ENCODE data around the gene CAV2. TPM values are rescaled to one million over a fixed set of nuclear protein-coding genes. Genes with fewer than 3 reads are reported as not detected.

Gene CAV2, protein sequence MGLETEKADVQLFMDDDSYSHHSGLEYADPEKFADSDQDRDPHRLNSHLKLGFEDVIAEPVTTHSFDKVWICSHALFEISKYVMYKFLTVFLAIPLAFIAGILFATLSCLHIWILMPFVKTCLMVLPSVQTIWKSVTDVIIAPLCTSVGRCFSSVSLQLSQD
- total RNA-seq, result 81.7 and 94.1 TPM in 2 replicates

DNA sequence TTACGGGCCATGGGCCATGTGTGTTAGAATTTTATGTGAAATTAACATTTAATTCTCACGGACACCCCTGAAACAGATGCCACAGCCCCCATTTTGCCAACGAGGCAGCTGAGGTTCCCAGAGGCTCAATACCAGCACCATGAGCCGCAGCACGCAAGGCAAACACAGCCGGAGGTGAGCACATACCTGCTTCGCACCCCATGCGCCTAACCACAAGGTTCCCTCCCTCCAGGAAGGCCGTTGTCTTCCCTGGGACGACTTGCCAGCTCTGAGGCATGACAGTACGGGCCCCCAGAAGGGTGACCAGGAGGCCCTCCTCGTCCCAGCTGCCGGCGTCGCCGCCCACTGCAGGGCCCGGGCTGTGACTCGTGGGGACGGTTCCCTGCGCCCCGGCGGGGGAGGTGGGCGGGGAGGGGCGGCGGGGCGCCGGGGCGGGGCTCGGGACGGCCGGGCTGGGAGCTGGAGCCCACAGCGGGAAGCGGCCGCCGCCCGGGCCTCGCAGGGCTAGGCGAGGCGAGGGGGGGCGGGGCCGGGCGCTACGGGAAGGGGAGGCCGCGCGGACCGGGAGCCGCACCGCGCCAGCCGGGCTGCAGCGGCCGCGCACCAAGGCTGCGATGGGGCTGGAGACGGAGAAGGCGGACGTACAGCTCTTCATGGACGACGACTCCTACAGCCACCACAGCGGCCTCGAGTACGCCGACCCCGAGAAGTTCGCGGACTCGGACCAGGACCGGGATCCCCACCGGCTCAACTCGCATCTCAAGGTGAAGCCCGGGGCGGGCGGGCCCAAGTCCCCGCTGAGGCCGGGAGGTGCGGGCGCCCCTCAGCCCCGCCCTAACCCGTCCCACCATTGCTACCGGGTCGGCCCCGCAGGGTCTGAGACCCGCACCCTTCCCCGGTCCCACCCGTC lies at the start of gene CAV2:
CAV2 (plus strand) TSS at position 571 of the 910 bp plus-strand sequence; CDS start at position 615, 44 bp downstream.
- TF ChIP-seq, protein P1, sequence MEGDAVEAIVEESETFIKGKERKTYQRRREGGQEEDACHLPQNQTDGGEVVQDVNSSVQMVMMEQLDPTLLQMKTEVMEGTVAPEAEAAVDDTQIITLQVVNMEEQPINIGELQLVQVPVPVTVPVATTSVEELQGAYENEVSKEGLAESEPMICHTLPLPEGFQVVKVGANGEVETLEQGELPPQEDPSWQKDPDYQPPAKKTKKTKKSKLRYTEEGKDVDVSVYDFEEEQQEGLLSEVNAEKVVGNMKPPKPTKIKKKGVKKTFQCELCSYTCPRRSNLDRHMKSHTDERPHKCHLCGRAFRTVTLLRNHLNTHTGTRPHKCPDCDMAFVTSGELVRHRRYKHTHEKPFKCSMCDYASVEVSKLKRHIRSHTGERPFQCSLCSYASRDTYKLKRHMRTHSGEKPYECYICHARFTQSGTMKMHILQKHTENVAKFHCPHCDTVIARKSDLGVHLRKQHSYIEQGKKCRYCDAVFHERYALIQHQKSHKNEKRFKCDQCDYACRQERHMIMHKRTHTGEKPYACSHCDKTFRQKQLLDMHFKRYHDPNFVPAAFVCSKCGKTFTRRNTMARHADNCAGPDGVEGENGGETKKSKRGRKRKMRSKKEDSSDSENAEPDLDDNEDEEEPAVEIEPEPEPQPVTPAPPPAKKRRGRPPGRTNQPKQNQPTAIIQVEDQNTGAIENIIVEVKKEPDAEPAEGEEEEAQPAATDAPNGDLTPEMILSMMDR (conservative IDR thresholded peaks at IDR 0.05; ENCODE audit: low read depth, low read length), result no peak
- peak within 1 kb of the TSS; percentile 79 for H3K4me3 ChIP-seq (ENCODE audit: low read depth, low read length)
- no peak for DNase-seq (ENCODE audit: low read depth)

DNA sequence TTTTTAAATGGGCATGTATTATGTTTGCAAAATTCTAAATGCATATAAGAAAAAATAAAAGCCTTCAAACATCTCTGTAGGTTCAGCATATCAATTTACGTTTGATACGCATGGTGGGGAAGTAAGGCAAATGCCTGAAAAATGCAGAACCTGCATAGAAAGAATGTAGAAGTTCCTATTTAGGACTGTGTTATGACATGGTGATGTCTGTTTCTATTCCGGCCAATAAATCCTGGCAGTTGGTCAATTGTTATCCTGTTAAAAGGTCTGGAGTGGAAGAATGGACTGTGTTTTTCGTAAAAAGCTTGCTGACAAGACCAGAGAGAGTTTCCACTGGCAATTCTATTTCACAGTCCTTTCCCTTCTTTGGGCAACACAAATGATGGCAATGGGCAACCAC lies 49.6 kb upstream of the CAV2 start:
- H3K4me3 ChIP-seq (ENCODE audit: low read depth, low read length), result no peak overlapping the region
- TF ChIP-seq, protein P1 (conservative IDR thresholded peaks at IDR 0.05; ENCODE audit: low read depth, low read length), result no peak
- DNase-seq (ENCODE audit: low read depth), result no peak

DNA sequence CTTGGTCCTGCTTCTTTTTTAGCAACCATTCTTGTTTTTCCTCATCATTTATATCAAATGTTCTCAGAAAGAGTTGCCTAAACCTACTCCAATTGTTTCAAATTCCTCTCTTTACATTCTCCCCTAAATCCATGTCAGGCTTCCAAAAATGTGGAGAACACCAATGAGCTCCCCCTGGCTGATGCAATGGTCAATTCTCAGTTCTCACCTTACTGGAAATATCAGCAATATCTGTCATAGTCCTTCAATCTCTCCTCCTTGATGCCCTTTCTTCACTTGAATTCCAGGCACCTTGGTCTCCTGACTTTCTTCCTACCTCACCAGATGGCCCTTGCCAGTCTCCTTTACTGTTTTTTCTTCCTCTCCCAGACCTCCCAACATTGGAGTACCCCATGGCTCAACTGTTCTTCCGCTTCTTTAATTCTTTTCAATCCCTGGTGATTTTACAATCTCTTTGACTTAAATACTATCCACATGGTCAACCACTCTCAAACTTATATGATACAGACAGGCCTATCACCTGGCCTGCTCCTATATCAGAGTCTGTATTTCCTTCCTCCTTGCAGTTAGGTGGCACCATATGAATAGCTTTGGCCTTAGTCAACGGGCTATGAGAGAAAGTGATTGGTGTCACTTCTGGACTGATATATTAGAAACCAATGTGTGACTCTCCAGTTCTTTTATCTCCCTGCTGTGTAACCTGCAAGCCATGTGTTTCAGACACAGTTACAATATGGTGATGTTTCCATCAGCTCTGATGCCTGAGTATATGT lies 47.4 kb upstream of the CAV2 start:
- H3K4me3 ChIP-seq (ENCODE audit: low read depth, low read length), result no peak overlapping the region
- TF ChIP-seq, protein P1 (conservative IDR thresholded peaks at IDR 0.05; ENCODE audit: low read depth, low read length), result peak; percentile 23
- no peak for DNase-seq (ENCODE audit: low read depth)

DNA sequence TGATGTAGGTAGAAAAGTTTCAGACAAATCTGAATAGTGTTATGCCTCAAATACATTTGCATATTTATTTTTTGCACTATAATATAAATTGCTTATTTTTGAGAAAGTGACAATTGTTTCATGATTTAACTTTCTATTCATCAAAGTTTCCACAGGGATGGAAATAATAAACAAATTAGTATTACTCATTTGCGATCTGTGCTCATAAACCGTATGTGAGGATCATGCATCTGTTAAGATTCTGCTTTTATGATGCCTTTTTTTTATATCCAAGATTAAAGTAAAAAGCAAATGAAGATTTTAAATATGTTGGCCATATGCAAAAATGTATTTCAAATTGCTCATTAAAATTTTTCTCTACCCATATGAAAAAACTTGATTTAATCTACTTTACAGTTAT lies 45.2 kb upstream of the CAV2 start:
- DNase-seq (ENCODE audit: low read depth), result no peak
- TF ChIP-seq, protein P1 (conservative IDR thresholded peaks at IDR 0.05; ENCODE audit: low read depth, low read length), result no peak
- H3K4me3 ChIP-seq (ENCODE audit: low read depth, low read length), result no peak overlapping the region

DNA sequence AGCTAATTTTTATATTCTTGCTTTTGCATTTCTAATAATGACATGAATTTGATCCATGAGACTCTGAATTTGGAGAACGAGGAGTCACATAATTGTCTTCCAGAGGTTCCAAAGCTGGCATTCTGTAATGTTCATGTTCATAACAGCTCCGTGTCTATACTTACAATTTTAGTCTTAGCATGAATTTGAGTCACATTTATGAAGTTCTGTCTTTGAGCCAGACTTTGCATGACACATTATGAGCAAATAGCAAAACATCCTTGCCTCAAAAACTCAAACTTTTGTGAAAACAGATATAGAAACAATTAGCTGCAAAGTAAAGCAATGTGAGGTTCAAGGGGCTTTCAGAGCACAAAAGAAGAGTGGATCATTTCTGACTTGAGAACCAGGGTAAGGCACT lies 44.5 kb upstream of the CAV2 start:
- no peak for DNase-seq (ENCODE audit: low read depth)
- no peak overlapping the region for H3K4me3 ChIP-seq (ENCODE audit: low read depth, low read length)
- TF ChIP-seq, protein P1 (conservative IDR thresholded peaks at IDR 0.05; ENCODE audit: low read depth, low read length), result no peak

DNA sequence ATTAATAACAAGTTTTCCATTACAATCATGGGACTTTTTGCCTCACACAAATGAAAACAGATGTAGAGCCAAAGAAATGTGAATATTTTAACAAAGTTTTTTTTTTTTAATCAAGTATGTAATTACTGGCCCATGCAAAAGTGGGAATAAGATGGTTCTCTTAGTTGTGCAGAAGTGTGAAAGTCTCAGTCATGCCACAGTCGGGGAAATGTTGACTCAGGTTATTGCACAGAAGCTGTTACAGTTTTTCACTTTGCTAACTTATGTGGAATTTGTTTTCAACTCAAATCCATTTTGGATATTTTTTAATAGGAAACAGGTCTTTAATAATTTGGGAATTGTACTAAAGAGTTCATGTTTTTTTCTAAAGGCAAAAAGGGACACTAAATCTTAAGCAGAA lies 44.0 kb upstream of the CAV2 start:
- H3K4me3 ChIP-seq (ENCODE audit: low read depth, low read length), result no peak overlapping the region
- no peak for DNase-seq (ENCODE audit: low read depth)
- TF ChIP-seq, protein P1 (conservative IDR thresholded peaks at IDR 0.05; ENCODE audit: low read depth, low read length), result no peak

Data from epithelial cell of proximal tubule (primary cell).